Esophagus (tissue), 2 donors: ENCODE data around the gene KIR2DL3. TPM values are rescaled to one million over a fixed set of nuclear protein-coding genes. Genes with fewer than 3 reads are reported as not detected.
"Not testable (repeated sequence)": the region's sequence is repeated elsewhere in the genome, so short reads cannot be mapped to it uniquely, and the experiment has no call there.

Experiments used
- H3K27ac ChIP-seq, 2 donors: one replicate each; pipeline ENCODE4 v1.5.1; 2013; ENCODE audit warnings: low read depth in 2 of 2, mild to moderate bottlenecking in 2 of 2, inconsistent platforms in 1 of 2, low read length in 1 of 2, moderate library complexity in 1 of 2
- H3K27me3 ChIP-seq, 2 donors: one replicate each; pipeline ENCODE4 v1.6.1; 2013; ENCODE audit warnings: low read length in 2 of 2, control low read depth in 1 of 2, mild to moderate bottlenecking in 1 of 2; ENCODE audit not compliant: insufficient read depth in 2 of 2, control insufficient read depth in 1 of 2
- H3K36me3 ChIP-seq, 2 donors: one replicate each; pipeline ENCODE4 v1.6.1; 2013; ENCODE audit warnings: low read length in 1 of 2; ENCODE audit not compliant: control insufficient read depth in 2 of 2, insufficient read depth in 2 of 2
- H3K4me1 ChIP-seq, 2 donors: one replicate each; pipeline ENCODE4 v1.6.1; 2013; ENCODE audit warnings: low read length in 1 of 2; ENCODE audit not compliant: control insufficient read depth in 2 of 2, insufficient read depth in 2 of 2
- H3K4me3 ChIP-seq, 2 donors: one replicate each; pipeline ENCODE4 v1.5.1; 2013; ENCODE audit warnings: low read length in 2 of 2, mild to moderate bottlenecking in 2 of 2, low read depth in 1 of 2, moderate library complexity in 1 of 2
- H3K9me3 ChIP-seq, 2 donors: one replicate each; pipeline ENCODE4 v1.6.1; 2013; ENCODE audit warnings: mild to moderate bottlenecking in 2 of 2, low read depth in 1 of 2, low read length in 1 of 2, moderate library complexity in 1 of 2; ENCODE audit not compliant: control insufficient read depth in 2 of 2, insufficient read depth in 1 of 2
- WGBS, 2 donors: extraction: QIAGEN DNeasy Blood & Tissue Kit; methylation state at CpG; one replicate each; pipeline ENCODE4 v1.1.7; 2013; 5-methylcytosine and 5-hydroxymethylcytosine counted together
- polyA plus RNA-seq, 2 donors: library from polyadenylated mRNA; stranded (reverse); fragments of 200-250 nt; gene quantifications; one replicate each; pipeline ENCODE4 v1.2.3, GENCODE V29; 2013
- donor health status: healthy with polysubstance abuse.
- donor health status: Bipolar disorder and iron deficiency.

KIR2DL3 gene
- polyA plus RNA-seq, 2 donors, result not detected

GRCh38 chr19:54782916-54783315, 44.6 kb downstream of the KIR2DL3 start:
- H3K36me3 ChIP-seq, H3K9me3 ChIP-seq, H3K27ac ChIP-seq, H3K4me3 ChIP-seq, H3K27me3 ChIP-seq, H3K4me1 ChIP-seq: not testable (repeated sequence)
- WGBS, 2 donors, result 64 to 70% methylated on average over 4 of the region's 4 CpGs

- not testable (repeated sequence) for H3K27ac ChIP-seq, H3K4me3 ChIP-seq, H3K9me3 ChIP-seq, H3K36me3 ChIP-seq, H3K4me1 ChIP-seq, H3K27me3 ChIP-seq
- 86 to 87% methylated on average over 24 of the region's 24 CpGs for WGBS, 2 donors
Measured at GRCh38 chr19:54786091-54786723, 47.9 kb downstream of the KIR2DL3 start.

DNA sequence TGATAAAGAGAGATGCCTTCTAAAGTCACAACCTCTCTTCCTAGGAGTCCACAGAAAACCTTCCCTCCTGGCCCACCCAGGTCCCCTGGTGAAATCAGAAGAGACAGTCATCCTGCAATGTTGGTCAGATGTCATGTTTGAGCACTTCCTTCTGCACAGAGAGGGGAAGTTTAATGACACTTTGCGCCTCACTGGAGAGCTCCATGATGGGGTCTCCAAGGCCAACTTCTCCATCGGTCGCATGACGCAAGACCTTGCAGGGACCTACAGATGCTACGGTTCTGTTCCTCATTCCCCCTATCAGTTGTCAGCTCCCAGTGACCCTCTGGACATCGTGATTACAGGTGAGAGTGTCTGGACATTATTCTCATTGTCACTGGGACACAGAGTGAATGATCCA, 49.8 kb downstream of the KIR2DL3 start:
- not testable (repeated sequence) for H3K27me3 ChIP-seq, H3K4me3 ChIP-seq, H3K27ac ChIP-seq, H3K36me3 ChIP-seq, H3K9me3 ChIP-seq, H3K4me1 ChIP-seq
- WGBS, 2 donors, result 78 to 80% methylated on average over 6 of the region's 6 CpGs

- Histone ChIP-seq H3K4me1 (no peaks in the 10 kb centered on the region), H3K4me3 (no peak overlapping the region), H3K9me3 (peaks cover 0 to 3% of the 10 kb centered on the region in 2 donors), H3K36me3 (no peaks in the 10 kb centered on the region), H3K27me3 (no peaks in the 10 kb centered on the region), H3K27ac (no peak overlapping the region)
- 52 to 64% methylated on average over 5 of the region's 5 CpGs for WGBS, 2 donors
Measured at GRCh38 chr19:54790711-54791110, 52.4 kb downstream of the KIR2DL3 start.

GRCh38 chr19:54791476-54791875, 53.2 kb downstream of the KIR2DL3 start:
- Histone ChIP-seq H3K27me3 (no peaks in the 10 kb centered on the region), H3K4me1 (no peaks in the 10 kb centered on the region), H3K27ac (no peak overlapping the region), H3K9me3 (no peaks in the 10 kb centered on the region), H3K36me3 (no peaks in the 10 kb centered on the region), H3K4me3 (no peak overlapping the region)
- WGBS, 2 donors, result 77 to 84% methylated on average over 6 of the region's 6 CpGs

DNA sequence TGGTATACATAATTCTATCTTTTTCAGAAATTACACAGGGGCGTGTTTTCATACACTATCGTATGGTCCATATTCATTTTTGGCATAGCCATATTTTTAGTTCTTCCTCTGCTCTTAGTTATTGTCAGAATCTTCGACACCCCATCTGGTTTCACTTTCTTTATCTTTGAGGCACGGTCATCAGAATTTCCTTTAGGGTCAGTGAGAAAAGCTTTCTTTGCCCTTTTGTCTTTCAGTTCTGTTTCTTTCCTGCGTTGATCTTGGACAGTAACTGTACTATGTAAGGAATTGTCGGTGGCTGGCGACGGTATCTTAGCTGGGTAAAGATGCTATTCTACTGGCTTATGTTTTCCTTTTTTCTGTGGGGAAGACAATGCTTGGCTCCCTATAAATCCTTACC, 54.5 kb downstream of the KIR2DL3 start:
- 48 to 53% methylated on average over 8 of the region's 8 CpGs for WGBS, 2 donors
- H3K9me3 ChIP-seq, result no peaks in the 10 kb centered on the region
- no peaks in the 10 kb centered on the region for H3K27me3 ChIP-seq
- H3K4me1 ChIP-seq, result no peaks in the 10 kb centered on the region
- H3K27ac ChIP-seq, result no peak overlapping the region
- H3K4me3 ChIP-seq, result no peak overlapping the region
- H3K36me3 ChIP-seq, result no peaks in the 10 kb centered on the region

DNA sequence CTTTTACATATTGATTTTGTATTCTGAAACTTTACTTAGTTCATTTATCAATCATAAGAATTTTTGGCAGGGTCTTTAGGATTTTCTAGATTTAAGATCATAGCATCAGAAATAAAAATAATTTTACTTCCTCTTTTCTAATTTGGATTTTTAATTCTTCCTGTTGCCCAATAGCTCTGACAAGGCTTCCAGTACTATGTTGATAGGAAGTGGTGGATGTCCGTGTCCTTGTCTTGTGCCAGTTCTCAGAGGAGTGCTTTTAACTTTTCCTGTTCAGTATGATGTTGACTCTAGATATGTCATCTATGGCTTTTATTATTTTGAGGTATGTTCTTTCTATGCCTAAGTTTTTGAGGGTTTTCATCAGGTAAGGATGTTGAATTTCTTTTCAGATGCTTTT, 57.4 kb downstream of the KIR2DL3 start:
- Histone ChIP-seq H3K36me3 (no peaks in the 10 kb centered on the region), H3K4me3 (no peak overlapping the region), H3K27me3 (no peaks in the 10 kb centered on the region), H3K4me1 (no peaks in the 10 kb centered on the region), H3K27ac (no peak overlapping the region), H3K9me3 (no peaks in the 10 kb centered on the region)
- WGBS, 2 donors, result 38 to 59% methylated on average over 1 of the region's 1 CpG

Other genes with a start within 250 kb of the KIR2DL3 start
- under 1 TPM in 1 of 2 donors, not detected in 1; 0.08 TPM for gene LAIR2, start 235.7 kb upstream of the KIR2DL3 start, polyA plus RNA-seq
- gene LILRA2, start 164.7 kb upstream of the KIR2DL3 start, polyA plus RNA-seq, result under 1 TPM; 0.53 to 0.55 TPM
- gene LILRA1, start 144.9 kb upstream of the KIR2DL3 start, polyA plus RNA-seq, result under 1 TPM; 0.08 to 0.21 TPM
- under 1 TPM; 0.46 to 0.55 TPM for gene LILRB1, start 108.0 kb upstream of the KIR2DL3 start, polyA plus RNA-seq
- under 1 TPM; 0.35 to 0.58 TPM for gene LILRB4, start 75.5 kb upstream of the KIR2DL3 start, polyA plus RNA-seq
- not detected for gene KIR3DL3, start 14.1 kb upstream of the KIR2DL3 start, polyA plus RNA-seq
- not detected for gene KIR2DL1, start 31.3 kb downstream of the KIR2DL3 start, polyA plus RNA-seq
- gene KIR2DL4, start 65.1 kb downstream of the KIR2DL3 start, polyA plus RNA-seq, result not detected
- gene KIR3DL1, start 78.0 kb downstream of the KIR2DL3 start, polyA plus RNA-seq, result not detected
- gene KIR2DS4, start 94.2 kb downstream of the KIR2DL3 start, polyA plus RNA-seq, result not detected
- gene KIR3DL2, start 111.9 kb downstream of the KIR2DL3 start, polyA plus RNA-seq, result under 1 TPM in 1 of 2 donors, not detected in 1; 0.04 TPM
- under 1 TPM in 1 of 2 donors, not detected in 1; 0.10 TPM for gene FCAR, start 135.7 kb downstream of the KIR2DL3 start, polyA plus RNA-seq
- gene NCR1, start 167.6 kb downstream of the KIR2DL3 start, polyA plus RNA-seq, result not detected
- gene NLRP7, start 209.0 kb downstream of the KIR2DL3 start, polyA plus RNA-seq, result not detected
- gene NLRP2, start 227.9 kb downstream of the KIR2DL3 start, polyA plus RNA-seq, result 10 to 100 TPM in 1 of 2 donors, 1 to 10 TPM in 1; 3.8 to 20.5 TPM